Heart left ventricle (tissue), 16 donors: ENCODE measurements around the gene PPFIBP1. TPM values are rescaled to one million over a fixed set of nuclear protein-coding genes. Genes with fewer than 3 reads are reported as not detected.

Source experiments
- ATAC-seq, 4 donors: fragments of 200-7000 bp; cut with Tn5 transposase; one replicate each; pipeline ENCODE4 v1.9.1; 2020 to 2022; ENCODE audit warnings: moderate library complexity in 4 of 4, mild to moderate bottlenecking in 3 of 4, moderate number of reproducible peaks in 1 of 4
- DNase-seq, 5 donors: peaks; one replicate each; pipeline ENCODE4 v3.0.0-alpha.2; 2020
- H3K27ac ChIP-seq, 12 donors: fragments of 200-600 bp; sonication (generic) in 4 of 12; one replicate each; pipeline versions ENCODE4 v1.5.0 to v1.8.0; 2016 to 2022; ENCODE audit warnings: mild to moderate bottlenecking in 2 of 12
- H3K27me3 ChIP-seq, 9 donors: fragments of 200-600 bp; sonication (generic) in 2 of 9; one replicate each; pipeline versions ENCODE4 v1.5.1 to v1.8.0; 2016 to 2022; ENCODE audit warnings: mild to moderate bottlenecking in 3 of 9
- H3K36me3 ChIP-seq, 9 donors: fragments of 200-600 bp; sonication (generic) in 2 of 9; one replicate each; pipeline versions ENCODE4 v1.5.0 to v1.8.0; 2018 to 2022; ENCODE audit warnings: mild to moderate bottlenecking in 2 of 9
- H3K4me1 ChIP-seq, 12 donors: fragments of 200-600 bp; sonication (generic) in 4 of 12; one replicate each; pipeline versions ENCODE4 v1.5.0 to v1.8.0; 2016 to 2022; ENCODE audit warnings: mild to moderate bottlenecking in 3 of 12
- H3K4me3 ChIP-seq, 12 donors: fragments of 200-600 bp; sonication (generic) in 4 of 12; one replicate each; pipeline versions ENCODE4 v1.5.0 to v1.8.0; 2017 to 2022; ENCODE audit warnings: mild to moderate bottlenecking in 9 of 12, moderate library complexity in 4 of 12
- H3K9me3 ChIP-seq, 12 donors: fragments of 200-600 bp; sonication (generic) in 4 of 12; one replicate each; pipeline versions ENCODE4 v1.5.0 to v1.8.0; 2016 to 2022; ENCODE audit warnings: mild to moderate bottlenecking in 1 of 12
- POLR2A ChIP-seq, 2 donors: fragments of 450-650 bp; IDR thresholded peaks; one replicate each; pipeline ENCODE4 v1.6.1; 2017; ENCODE audit warnings: antibody characterized with exemption in 2 of 2, mild to moderate bottlenecking in 2 of 2, moderate library complexity in 2 of 2
- WGBS, 4 donors: extraction: QIAGEN DNeasy Blood & Tissue Kit in 2 of 4; methylation state at CpG; one replicate each; pipeline versions ENCODE4 v1.1.5 to v1.1.7; 2013 to 2018; 5-methylcytosine and 5-hydroxymethylcytosine counted together
- intact Hi-C, 10 donors: fragments of 100-400 bp; cut with DNase I; formaldehyde crosslinking; loops; one replicate each; pipeline versions ENCODE4 v1.11.1 to v1.14.2; 2022
- polyA plus RNA-seq, 2 donors: library from polyadenylated mRNA; stranded (reverse); fragments of 200-250 nt; gene quantifications; one replicate each; pipeline ENCODE4 v1.2.3, GENCODE V29; 2013
- total RNA-seq, 9 donors: library from RNA; depleted of rRNA in 2 of 9; stranded (reverse); fragments of >200 nt in 2 of 9; fragmentation: NEBNext Ultra II Directional in 3 of 9; extraction: Animal tissue kit (Norgen Biotek cat#: 25700) in 3 of 9; gene quantifications; one replicate each; pipeline versions ENCODE4 v1.1.0 to v1.2.4, GENCODE V29; 2016 to 2023
- TF ChIP-seq, protein P1 (sequence below), 12 donors: fragments of 200-600 bp; sonication (generic) in 4 of 12; IDR thresholded peaks; one replicate each; pipeline versions ENCODE4 v1.5.0 to v1.8.0; 2018 to 2022; ENCODE audit warnings: antibody characterized with exemption in 12 of 12, mild to moderate bottlenecking in 5 of 12
- donor health status: ischemic (EF 13 %, LVEDD 7.1; RV severe dilation, severe dysfunction).
- donor health status: healthy with polysubstance abuse.
- donor health status: DM: no; HTN: yes; CAD: no.
- donor health status: DM: no; HTN: no; CAD: no.
- donor health status: ischemic (EF 25% LVEDD 6.9; RV normal size, moderate dysfunction).
- donor health status: ischemic (EF 25% LVEDD 5.7; RV mildly dilated, moderate dysfunction).
- donor health status: healthy.
- donor health status: DM: yes; HTN: yes; CAD: no.
- donor health status: ischemic (EF 35%, LVEDD 5.7; RV mildly dilated, moderate dysfunction).
- donor health status: nonischemic (EF 11% LVEDD 7.7; RV severe dilation, severe dysfunction).
- donor health status: DM: yes; HTN: yes; CAD: no.
- donor health status: PGD.
- donor health status: ischemic (EF 29% LVEDD 5.4; RV normal size, mild dysfunction).
- donor health status: nonischemic (EF 23%, LVEDD 6.1; RV moderate dilation, normal function).

Gene PPFIBP1
- total and polyA plus RNA-seq, 11 donors, result 48.7 to 413 (median 265) TPM

GRCh38 chr12:27572486-27573255 lies 48.7 kb downstream of the PPFIBP1 start:
- DNase-seq (no peak), ATAC-seq (no peak)
- Histone ChIP-seq H3K27ac (peak overlapping the region in 2 of 12 donors; percentile 0 to 64), H3K36me3 (no peaks in the 10 kb centered on the region), H3K4me3 (no peak overlapping the region), H3K4me1 (peaks cover 3 to 82% (median 57%) of the 10 kb centered on the region in 12 donors), H3K27me3 (no peaks in the 10 kb centered on the region), H3K9me3 (no peaks in the 10 kb centered on the region)
- WGBS, 4 donors, result 77 to 92% (median 85%) methylated on average over 2 of the region's 2 CpGs
- intact Hi-C loops, result no loop called here
- TF ChIP-seq POLR2A (IDR thresholded peaks at IDR 0.05), result no peak
- TF ChIP-seq, protein P1, sequence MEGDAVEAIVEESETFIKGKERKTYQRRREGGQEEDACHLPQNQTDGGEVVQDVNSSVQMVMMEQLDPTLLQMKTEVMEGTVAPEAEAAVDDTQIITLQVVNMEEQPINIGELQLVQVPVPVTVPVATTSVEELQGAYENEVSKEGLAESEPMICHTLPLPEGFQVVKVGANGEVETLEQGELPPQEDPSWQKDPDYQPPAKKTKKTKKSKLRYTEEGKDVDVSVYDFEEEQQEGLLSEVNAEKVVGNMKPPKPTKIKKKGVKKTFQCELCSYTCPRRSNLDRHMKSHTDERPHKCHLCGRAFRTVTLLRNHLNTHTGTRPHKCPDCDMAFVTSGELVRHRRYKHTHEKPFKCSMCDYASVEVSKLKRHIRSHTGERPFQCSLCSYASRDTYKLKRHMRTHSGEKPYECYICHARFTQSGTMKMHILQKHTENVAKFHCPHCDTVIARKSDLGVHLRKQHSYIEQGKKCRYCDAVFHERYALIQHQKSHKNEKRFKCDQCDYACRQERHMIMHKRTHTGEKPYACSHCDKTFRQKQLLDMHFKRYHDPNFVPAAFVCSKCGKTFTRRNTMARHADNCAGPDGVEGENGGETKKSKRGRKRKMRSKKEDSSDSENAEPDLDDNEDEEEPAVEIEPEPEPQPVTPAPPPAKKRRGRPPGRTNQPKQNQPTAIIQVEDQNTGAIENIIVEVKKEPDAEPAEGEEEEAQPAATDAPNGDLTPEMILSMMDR (IDR thresholded peaks at IDR 0.05), result no peak

GRCh38 chr12:27573972-27574371 lies 50.0 kb downstream of the PPFIBP1 start:
- Histone ChIP-seq H3K9me3 (no peaks in the 10 kb centered on the region), H3K27me3 (no peaks in the 10 kb centered on the region), H3K4me3 (no peak overlapping the region), H3K36me3 (peaks cover 0 to 8% (median 0%) of the 10 kb centered on the region in 9 donors), H3K4me1 (peaks cover 3 to 84% (median 60%) of the 10 kb centered on the region in 12 donors), H3K27ac (peak overlapping the region in 6 of 12 donors; percentile 2 to 64 (median 23))
- intact Hi-C loops, result no loop called here
- WGBS, 4 donors, result 40 to 56% (median 51%) methylated on average over 3 of the region's 3 CpGs
- DNase-seq, result no peak
- TF ChIP-seq, protein P1 (IDR thresholded peaks at IDR 0.05), result no peak
- no peak for TF ChIP-seq POLR2A (IDR thresholded peaks at IDR 0.05)
- ATAC-seq, result peak in 3 of 4 donors; percentile 31 to 55 (median 50)

- no peaks in the 10 kb centered on the region for H3K27me3 ChIP-seq
- H3K27ac ChIP-seq, result peak overlapping the region in 8 of 12 donors; percentile 20 to 64 (median 36)
- no peak for ATAC-seq
- no peak for DNase-seq
- H3K4me3 ChIP-seq, result no peak overlapping the region
- H3K36me3 ChIP-seq, result peaks cover 0 to 18% (median 0%) of the 10 kb centered on the region in 9 donors
- no peaks in the 10 kb centered on the region for H3K9me3 ChIP-seq
- TF ChIP-seq, protein P1 (IDR thresholded peaks at IDR 0.05), result no peak
- TF ChIP-seq POLR2A (IDR thresholded peaks at IDR 0.05), result no peak
- H3K4me1 ChIP-seq, result peaks cover 3 to 90% (median 67%) of the 10 kb centered on the region in 12 donors
- intact Hi-C loops, result no loop called here
Measured at GRCh38 chr12:27575090-27575761, 51.2 kb downstream of the PPFIBP1 start.

DNA sequence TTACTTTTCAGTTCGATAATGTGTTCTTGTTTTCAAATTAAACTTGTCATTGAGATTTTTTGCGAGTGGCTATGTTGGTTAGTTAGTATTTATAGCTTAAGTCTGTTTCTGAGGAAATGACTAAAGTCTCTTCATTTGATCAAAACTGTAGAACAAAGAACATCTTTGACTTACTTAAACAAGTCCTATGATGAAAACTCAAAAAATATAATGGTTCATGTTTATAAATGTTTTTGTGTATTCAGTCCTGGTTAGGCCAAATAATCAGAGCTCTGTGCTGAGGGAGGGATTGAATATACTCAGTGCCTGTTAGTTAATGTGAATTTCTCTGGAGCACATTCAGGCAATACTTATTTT lies 51.7 kb downstream of the PPFIBP1 start:
- Histone ChIP-seq H3K27ac (peak overlapping the region in 8 of 12 donors; percentile 20 to 64 (median 36)), H3K4me1 (peaks cover 6 to 95% (median 69%) of the 10 kb centered on the region in 12 donors)
- intact Hi-C loops, result no loop called here

More for the DNA sequence above, 51.7 kb downstream of the PPFIBP1 start:
- peaks cover 0 to 18% (median 0%) of the 10 kb centered on the region in 9 donors for H3K36me3 ChIP-seq
- WGBS, 4 donors, result 21 to 47% (median 35%) methylated on average over 2 of the region's 2 CpGs
- DNase-seq (no peak), ATAC-seq (no peak)
- H3K27me3 ChIP-seq, result no peaks in the 10 kb centered on the region
- H3K4me3 ChIP-seq, result no peak overlapping the region
- TF ChIP-seq, protein P1 (IDR thresholded peaks at IDR 0.05), result no peak
- no peak for TF ChIP-seq POLR2A (IDR thresholded peaks at IDR 0.05)
- H3K9me3 ChIP-seq, result no peaks in the 10 kb centered on the region
